HL-60 (cell line): Measurements from ENCODE around the gene FCHSD2.

Experiments
- DNase-seq, 2 experiments: peaks; one replicate each; pipeline ENCODE4 v3.0.0-alpha.2; 2010 to 2020; ENCODE audit warnings: low read depth in 1 of 2, low spot score in 1 of 2
- H3K27ac ChIP-seq: fragments of 250-450 bp; sonication (Bioruptor Pico); replicated peaks from 2 replicates; pipeline ENCODE4 v1.5.1; 2020; ENCODE audit warnings: mild to moderate bottlenecking, moderate library complexity
- H3K27me3 ChIP-seq: fragments of 250-450 bp; sonication (Bioruptor Pico); 2 replicates; pipeline ENCODE4 v1.5.1; 2021; ENCODE audit warnings: mild to moderate bottlenecking, moderate library complexity; ENCODE audit not compliant: insufficient read depth, poor library complexity, severe bottlenecking
- H3K4me3 ChIP-seq: replicated peaks from 2 replicates; pipeline ENCODE4 v1.5.1; 2011; ENCODE audit warnings: mild to moderate bottlenecking, control low read depth, low read length; ENCODE audit not compliant: insufficient read depth
- GABPA ChIP-seq: IDR thresholded peaks from 2 replicates; pipeline ENCODE4 v1.6.1; 2012; ENCODE audit warnings: low read depth
- POLR2AphosphoS5 ChIP-seq: IDR thresholded peaks from 2 replicates; pipeline ENCODE4 v1.6.1; 2012; ENCODE audit warnings: low read depth
- SPI1 ChIP-seq: IDR thresholded peaks from 2 replicates; pipeline ENCODE4 v1.6.1; 2012; ENCODE audit warnings: low read depth, mild to moderate bottlenecking, borderline replicate concordance
- TF ChIP-seq, protein P1 (sequence below): IDR thresholded peaks from one replicate; pipeline ENCODE4 v1.5.1; 2011; ENCODE audit warnings: low read length, control low read depth, inconsistent platforms; ENCODE audit not compliant: insufficient read depth
- TF ChIP-seq, protein P2 (sequence below): IDR thresholded peaks from 2 replicates; pipeline ENCODE4 v1.6.1; 2012; ENCODE audit warnings: low read depth; ENCODE audit not compliant: insufficient replicate concordance

FCHSD2 gene

DNA sequence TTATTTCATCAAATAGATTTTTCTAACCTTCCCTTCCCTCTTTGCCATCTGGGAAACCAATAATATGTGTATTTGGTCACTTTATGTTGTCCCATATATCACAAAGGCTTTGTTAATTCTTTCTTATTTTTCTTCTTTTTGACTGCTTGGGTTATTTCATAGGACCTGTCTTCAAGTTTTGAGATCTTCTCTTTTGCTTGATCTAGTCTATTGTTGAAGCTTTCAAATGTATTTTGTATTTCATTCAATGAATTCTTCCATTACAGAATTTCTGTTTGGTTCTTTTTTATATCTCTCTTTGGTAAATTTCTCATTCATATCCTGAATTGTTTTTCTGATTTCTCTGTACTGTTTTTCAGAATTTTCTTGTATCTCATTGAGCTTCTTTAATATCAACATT, 132.1 kb downstream of the FCHSD2 start:
- no peak overlapping the region for H3K4me3 ChIP-seq
- no peak overlapping the region for H3K27ac ChIP-seq
- no peak for DNase-seq
- no peaks in the 10 kb centered on the region for H3K27me3 ChIP-seq
- TF ChIP-seq, protein P1, sequence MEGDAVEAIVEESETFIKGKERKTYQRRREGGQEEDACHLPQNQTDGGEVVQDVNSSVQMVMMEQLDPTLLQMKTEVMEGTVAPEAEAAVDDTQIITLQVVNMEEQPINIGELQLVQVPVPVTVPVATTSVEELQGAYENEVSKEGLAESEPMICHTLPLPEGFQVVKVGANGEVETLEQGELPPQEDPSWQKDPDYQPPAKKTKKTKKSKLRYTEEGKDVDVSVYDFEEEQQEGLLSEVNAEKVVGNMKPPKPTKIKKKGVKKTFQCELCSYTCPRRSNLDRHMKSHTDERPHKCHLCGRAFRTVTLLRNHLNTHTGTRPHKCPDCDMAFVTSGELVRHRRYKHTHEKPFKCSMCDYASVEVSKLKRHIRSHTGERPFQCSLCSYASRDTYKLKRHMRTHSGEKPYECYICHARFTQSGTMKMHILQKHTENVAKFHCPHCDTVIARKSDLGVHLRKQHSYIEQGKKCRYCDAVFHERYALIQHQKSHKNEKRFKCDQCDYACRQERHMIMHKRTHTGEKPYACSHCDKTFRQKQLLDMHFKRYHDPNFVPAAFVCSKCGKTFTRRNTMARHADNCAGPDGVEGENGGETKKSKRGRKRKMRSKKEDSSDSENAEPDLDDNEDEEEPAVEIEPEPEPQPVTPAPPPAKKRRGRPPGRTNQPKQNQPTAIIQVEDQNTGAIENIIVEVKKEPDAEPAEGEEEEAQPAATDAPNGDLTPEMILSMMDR = no peak
- TF ChIP-seq GABPA (no peak), SPI1 (no peak)

DNA sequence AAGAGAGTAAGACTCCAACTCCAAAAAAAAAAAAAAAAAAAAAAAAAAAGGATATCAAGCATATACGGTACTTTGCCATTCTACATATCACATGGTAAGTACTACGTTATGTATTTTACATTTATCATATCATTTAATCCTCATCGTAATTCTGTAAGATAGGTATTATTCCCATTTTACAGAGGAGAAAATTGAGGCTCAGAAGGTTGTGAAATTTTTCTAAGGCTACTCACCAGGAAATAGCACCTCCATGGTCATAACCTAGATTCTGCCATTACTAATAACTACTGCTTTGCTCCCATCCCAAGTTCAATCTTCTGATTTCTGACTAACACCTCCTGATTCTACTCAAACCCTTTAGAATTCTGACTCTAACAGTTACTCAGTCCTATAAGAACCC, 138.0 kb downstream of the FCHSD2 start:
- DNase-seq = no peak
- H3K27me3 ChIP-seq = no peaks in the 10 kb centered on the region
- no peak for TF ChIP-seq GABPA
- no peak for TF ChIP-seq SPI1
- TF ChIP-seq, protein P1 = no peak
- no peak for TF ChIP-seq POLR2AphosphoS5
- TF ChIP-seq, protein P2, sequence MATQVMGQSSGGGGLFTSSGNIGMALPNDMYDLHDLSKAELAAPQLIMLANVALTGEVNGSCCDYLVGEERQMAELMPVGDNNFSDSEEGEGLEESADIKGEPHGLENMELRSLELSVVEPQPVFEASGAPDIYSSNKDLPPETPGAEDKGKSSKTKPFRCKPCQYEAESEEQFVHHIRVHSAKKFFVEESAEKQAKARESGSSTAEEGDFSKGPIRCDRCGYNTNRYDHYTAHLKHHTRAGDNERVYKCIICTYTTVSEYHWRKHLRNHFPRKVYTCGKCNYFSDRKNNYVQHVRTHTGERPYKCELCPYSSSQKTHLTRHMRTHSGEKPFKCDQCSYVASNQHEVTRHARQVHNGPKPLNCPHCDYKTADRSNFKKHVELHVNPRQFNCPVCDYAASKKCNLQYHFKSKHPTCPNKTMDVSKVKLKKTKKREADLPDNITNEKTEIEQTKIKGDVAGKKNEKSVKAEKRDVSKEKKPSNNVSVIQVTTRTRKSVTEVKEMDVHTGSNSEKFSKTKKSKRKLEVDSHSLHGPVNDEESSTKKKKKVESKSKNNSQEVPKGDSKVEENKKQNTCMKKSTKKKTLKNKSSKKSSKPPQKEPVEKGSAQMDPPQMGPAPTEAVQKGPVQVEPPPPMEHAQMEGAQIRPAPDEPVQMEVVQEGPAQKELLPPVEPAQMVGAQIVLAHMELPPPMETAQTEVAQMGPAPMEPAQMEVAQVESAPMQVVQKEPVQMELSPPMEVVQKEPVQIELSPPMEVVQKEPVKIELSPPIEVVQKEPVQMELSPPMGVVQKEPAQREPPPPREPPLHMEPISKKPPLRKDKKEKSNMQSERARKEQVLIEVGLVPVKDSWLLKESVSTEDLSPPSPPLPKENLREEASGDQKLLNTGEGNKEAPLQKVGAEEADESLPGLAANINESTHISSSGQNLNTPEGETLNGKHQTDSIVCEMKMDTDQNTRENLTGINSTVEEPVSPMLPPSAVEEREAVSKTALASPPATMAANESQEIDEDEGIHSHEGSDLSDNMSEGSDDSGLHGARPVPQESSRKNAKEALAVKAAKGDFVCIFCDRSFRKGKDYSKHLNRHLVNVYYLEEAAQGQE = no peak
- H3K4me3 ChIP-seq = no peak overlapping the region
- H3K27ac ChIP-seq = no peak overlapping the region

DNA sequence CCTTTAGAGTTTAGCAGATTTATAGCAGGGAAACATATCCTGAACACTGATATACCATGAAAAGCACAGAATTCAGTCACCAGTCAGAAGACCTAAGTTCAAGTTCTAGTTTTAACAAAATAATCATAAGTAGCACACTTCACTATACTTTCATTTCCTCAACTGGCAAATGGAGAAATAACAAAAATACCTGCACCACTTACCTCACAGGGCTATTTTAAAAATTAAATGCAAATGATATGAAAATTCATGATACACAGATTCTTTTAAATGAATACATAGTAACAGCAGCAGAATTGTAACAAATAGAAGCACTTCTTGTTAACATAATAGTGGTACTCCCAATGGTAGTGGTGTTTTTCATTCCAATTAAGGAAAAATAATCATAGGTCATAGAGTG, 139.0 kb downstream of the FCHSD2 start:
- Histone ChIP-seq H3K27ac (no peak overlapping the region), H3K27me3 (no peaks in the 10 kb centered on the region), H3K4me3 (no peak overlapping the region)
- no peak for TF ChIP-seq GABPA
- TF ChIP-seq SPI1 = no peak
- TF ChIP-seq POLR2AphosphoS5 = no peak
- TF ChIP-seq, protein P2 = no peak
- TF ChIP-seq, protein P1 = no peak
- no peak for DNase-seq

DNA sequence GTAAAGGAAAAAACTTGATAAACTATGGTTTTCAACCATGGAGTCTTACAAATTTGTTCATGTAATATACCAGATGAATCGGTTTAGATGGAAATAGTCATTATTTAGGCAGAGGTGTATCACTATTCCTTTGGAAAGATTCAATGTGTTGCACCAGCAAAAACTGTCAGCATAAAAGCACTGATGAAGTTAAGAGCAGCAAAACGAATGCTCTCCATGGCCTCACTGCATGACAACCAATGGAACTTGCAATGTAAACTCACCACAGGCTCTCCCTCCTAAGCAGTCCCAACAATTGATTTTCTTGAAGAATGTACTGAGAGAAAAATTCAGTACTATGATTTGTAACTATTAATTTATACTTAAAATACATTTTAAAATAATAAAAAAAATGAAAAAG, 139.9 kb downstream of the FCHSD2 start:
- no peak overlapping the region for H3K4me3 ChIP-seq
- no peak overlapping the region for H3K27ac ChIP-seq
- no peaks in the 10 kb centered on the region for H3K27me3 ChIP-seq
- DNase-seq = no peak
- TF ChIP-seq POLR2AphosphoS5 (no peak), SPI1 (no peak), GABPA (no peak)
- TF ChIP-seq, protein P2 = no peak
- TF ChIP-seq, protein P1 = no peak
